Lung (tissue), 12 donors: Measurements from ENCODE around the gene SULF2. TPM values are rescaled to one million over a fixed set of nuclear protein-coding genes. Genes with fewer than 3 reads are reported as not detected.

Source experiments
- ATAC-seq: fragments of 200-7000 bp; cut with Tn5 transposase; one replicate; pipeline ENCODE4 v1.9.1; 2020; ENCODE audit warnings: moderate number of reproducible peaks; ENCODE audit not compliant: insufficient read depth, low FRiP score
- DNase-seq, 3 donors: peaks; one replicate each; pipeline ENCODE4 v3.0.0-alpha.2; 2013 to 2017
- H3K27ac ChIP-seq, 2 donors: one replicate each; pipeline ENCODE4 v1.5.1; 2013; ENCODE audit warnings: mild to moderate bottlenecking in 2 of 2, moderate library complexity in 2 of 2, control low read depth in 1 of 2, inconsistent platforms in 1 of 2, low read depth in 1 of 2, low read length in 1 of 2
- H3K27me3 ChIP-seq, 3 donors: one replicate each; pipeline ENCODE4 v1.5.1; 2013; ENCODE audit warnings: low read length in 2 of 3; ENCODE audit not compliant: control insufficient read depth in 3 of 3, insufficient read depth in 3 of 3
- H3K36me3 ChIP-seq, 4 donors: one replicate each; pipeline ENCODE4 v1.5.1; 2013; ENCODE audit warnings: low read length in 4 of 4, mild to moderate bottlenecking in 1 of 4, moderate library complexity in 1 of 4; ENCODE audit not compliant: control insufficient read depth in 4 of 4, insufficient read depth in 4 of 4
- H3K4me1 ChIP-seq, 5 donors: one replicate each; pipeline ENCODE4 v1.5.1; 2013; ENCODE audit warnings: low read length in 5 of 5, mild to moderate bottlenecking in 2 of 5, moderate library complexity in 1 of 5; ENCODE audit not compliant: control insufficient read depth in 5 of 5, insufficient read depth in 5 of 5
- H3K4me3 ChIP-seq: one replicate; pipeline ENCODE4 v1.5.1; 2013; ENCODE audit warnings: mild to moderate bottlenecking, control low read depth, moderate library complexity
- H3K9ac ChIP-seq, 2 donors: one replicate each; pipeline ENCODE4 v1.5.1; 2013; ENCODE audit warnings: low read length in 2 of 2, control low read depth in 1 of 2; ENCODE audit not compliant: insufficient read depth in 1 of 2
- H3K9me3 ChIP-seq, 4 donors: one replicate each; pipeline ENCODE4 v1.5.1; 2013; ENCODE audit warnings: low read length in 3 of 4, mild to moderate bottlenecking in 1 of 4, moderate library complexity in 1 of 4; ENCODE audit not compliant: control insufficient read depth in 4 of 4, insufficient read depth in 3 of 4
- CTCF ChIP-seq: IDR thresholded peaks from 2 replicates; pipeline ENCODE4 v1.5.1; 2012; ENCODE audit warnings: mild to moderate bottlenecking; ENCODE audit errors: control extremely low read depth, extremely low read depth
- WGBS, 2 donors: extraction: QIAGEN DNeasy Blood & Tissue Kit; methylation state at CpG; one replicate each; pipeline ENCODE4 v1.1.7; 2013; 5-methylcytosine and 5-hydroxymethylcytosine counted together
- polyA plus RNA-seq, 2 donors: library from polyadenylated mRNA; stranded (reverse); fragments of 200-250 nt; gene quantifications; one replicate each; pipeline ENCODE4 v1.2.1, GENCODE V29; 2013
- total RNA-seq, 2 donors: library from RNA; depleted of rRNA in 1 of 2; stranded (reverse); fragments of >200 nt in 1 of 2; gene quantifications; one replicate each; pipeline ENCODE4 v1.2.1, GENCODE V29; 2014 to 2021
- donor health status: control.
- donor health status: control.
- donor health status: Bipolar disorder and iron deficiency.
- donor health status: healthy.
- donor health status: DM: yes; HTN: yes; CAD: no.

The SULF2 gene
- total and polyA plus RNA-seq, 4 donors, result 17.7 to 42.4 (median 23.6) TPM

- H3K9ac ChIP-seq, result no peak overlapping the region
- ATAC-seq, result no peak
- peaks cover 0 to 6% (median 4%) of the 10 kb centered on the region in 3 donors for H3K27me3 ChIP-seq
- H3K4me3 ChIP-seq, result no peak overlapping the region
- WGBS, 2 donors, result 85 to 90% methylated on average over 18 of the region's 18 CpGs
- H3K36me3 ChIP-seq, result no peaks in the 10 kb centered on the region
- H3K27ac ChIP-seq, result no peak overlapping the region
- TF ChIP-seq CTCF, result no peak
- no peak for DNase-seq
- H3K9me3 ChIP-seq, result no peaks in the 10 kb centered on the region
- peaks cover 0 to 8% (median 0%) of the 10 kb centered on the region in 5 donors for H3K4me1 ChIP-seq
These were observed 17.1 kb upstream of the SULF2 start for GRCh38 chr20:47802226-47802920.

GRCh38 chr20:47801759-47802158, 16.5 kb upstream of the SULF2 start:
- Histone ChIP-seq H3K4me3 (no peak overlapping the region), H3K36me3 (no peaks in the 10 kb centered on the region), H3K9me3 (no peaks in the 10 kb centered on the region), H3K27ac (no peak overlapping the region), H3K27me3 (peaks cover 0 to 4% (median 4%) of the 10 kb centered on the region in 3 donors), H3K9ac (no peak overlapping the region), H3K4me1 (peaks cover 0 to 8% (median 0%) of the 10 kb centered on the region in 5 donors)
- DNase-seq (no peak), ATAC-seq (no peak)
- TF ChIP-seq CTCF, result no peak
- whole genome bisulfite sequencing, 2 donors, result 85 to 87% methylated on average over 15 of the region's 15 CpGs

- WGBS, 2 donors, result 94 to 96% methylated on average over 5 of the region's 5 CpGs
These were observed 15.8 kb upstream of the SULF2 start for GRCh38 chr20:47801079-47801478.

More at GRCh38 chr20:47801079-47801478, 15.8 kb upstream of the SULF2 start:
- Histone ChIP-seq H3K4me1 (peaks cover 0 to 9% (median 0%) of the 10 kb centered on the region in 5 donors), H3K36me3 (no peaks in the 10 kb centered on the region), H3K27me3 (peaks cover 0 to 4% (median 4%) of the 10 kb centered on the region in 3 donors), H3K4me3 (no peak overlapping the region), H3K9me3 (no peaks in the 10 kb centered on the region), H3K27ac (no peak overlapping the region), H3K9ac (no peak overlapping the region)
- DNase-seq (no peak), ATAC-seq (no peak)
- no peak for TF ChIP-seq CTCF
